ENCODE measurements around the gene DRD1. TPM values are rescaled to one million over a fixed set of nuclear protein-coding genes. Genes with fewer than 3 reads are reported as not detected.

The DRD1 gene
- total and polyA plus RNA-seq, 2 experiments from 2014 or later: 0.11 to 0.14 TPM

- Mint-ChIP-seq H3K36me3 (ENCODE audit: low read depth) (peaks cover 5% of the 10 kb centered on the region; the same call in 1 of the 3 replicates), H3K4me1 (0 out of 3 replicates have a peak, but pooled peaks cover 5% of the 10 kb centered on the region), H3K27ac (no peak overlapping the region), H3K9me3 (peaks cover 3% of the 10 kb centered on the region; the same call in 2 of the 3 replicates), H3K4me3 (no peak overlapping the region), H3K27me3 (ENCODE audit: insufficient read depth, low read depth, poor library complexity) (no peaks in the 10 kb centered on the region)
- no peak for DNase-seq (ENCODE audit: low spot score)
- Histone ChIP-seq H3K36me3 (ENCODE audit: insufficient read depth) (no peaks in the 10 kb centered on the region), H2AFZ (no peak overlapping the region), H3K4me2 (no peak overlapping the region), H3K79me2 (replicated peaks; ENCODE audit: insufficient read depth) (no peaks in the 10 kb centered on the region), H3K27ac (ENCODE audit: low read depth) (no peak overlapping the region), H3K4me3 (no peak overlapping the region), H3K27me3 (ENCODE audit: insufficient read depth) (no peaks in the 10 kb centered on the region), H4K20me1 (replicated peaks; ENCODE audit: insufficient read depth) (no peaks in the 10 kb centered on the region), H3K9me2 (ENCODE audit: insufficient read depth) (peaks cover 16% of the 10 kb centered on the region; the same call in 1 of the 2 replicates), H3K4me1 (ENCODE audit: insufficient read depth) (no peaks in the 10 kb centered on the region), H3F3A (replicated peaks; ENCODE audit: low read depth) (no peaks in the 10 kb centered on the region)
- ATAC-seq: no peak
- TF ChIP-seq ZNF114 (CRISPR knock-in tag; IDR thresholded peaks at IDR 0.05): no peak
- no peak for TF ChIP-seq REST (IDR thresholded peaks at IDR 0.05; ENCODE audit: unreplicated experiment)
- no peak for TF ChIP-seq JUNB (IDR thresholded peaks at IDR 0.05; ENCODE audit: unreplicated experiment)
- TF ChIP-seq EZH2 (IDR thresholded peaks at IDR 0.05; ENCODE audit: low read depth, unreplicated experiment): no peak
- no peak for TF ChIP-seq CREB1 (CRISPR knock-in tag; IDR thresholded peaks at IDR 0.05; ENCODE audit: low read depth)
- no peak for TF ChIP-seq ZNF331 (CRISPR knock-in tag; IDR thresholded peaks at IDR 0.05; ENCODE audit: low read depth)
- no peak for TF ChIP-seq NANOG (IDR thresholded peaks at IDR 0.05; ENCODE audit: borderline replicate concordance)
- TF ChIP-seq EZH2phosphoT487 (IDR thresholded peaks at IDR 0.05; ENCODE audit: unreplicated experiment): no peak
- no peak for TF ChIP-seq CTCF (conservative IDR thresholded peaks at IDR 0.05; ENCODE audit: low read depth in 2 of 2)
- TF ChIP-seq ZNF462 (CRISPR knock-in tag; IDR thresholded peaks at IDR 0.05): no peak
- TF ChIP-seq POLR2AphosphoS5 (IDR thresholded peaks at IDR 0.05; ENCODE audit: low read depth): no peak
- no peak for TF ChIP-seq STAT1 (IDR thresholded peaks at IDR 0.05; ENCODE audit: unreplicated experiment)
- no peak for TF ChIP-seq ETS1 (IDR thresholded peaks at IDR 0.05)
These were observed 28.7 kb downstream of the DRD1 start for GRCh38 chr5:175415303-175415702.
